GM12878 (cell line): ENCODE data around the gene RPS28. TPM values are rescaled to one million over a fixed set of nuclear protein-coding genes. Genes with fewer than 3 reads are reported as not detected.

Experiments
- ATAC-seq: fragments of 200-7000 bp; cut with Tn5 transposase; 3 replicates; pipeline ENCODE4 v1.9.1; 2020; ENCODE audit warnings: mild to moderate bottlenecking, moderate library complexity
- BruUV-seq: library from RNA; stranded (reverse); fragments of 400-500 nt; replicated peaks from 2 replicates; lab custom pipeline; 2021; lab: Mats Ljungman, UMichigan
- CTCF ChIA-PET: fragments of 300-600 bp; sonication (Branson Sonifier 250); formaldehyde crosslinking; extraction: SDS; loops from one replicate; lab custom pipeline; 2021; ENCODE audit warnings: inconsistent platforms; lab: Yijun Ruan, JAX
- POLR2A ChIA-PET: fragments of 350-600 bp; formaldehyde crosslinking; extraction: SDS; loops from one replicate; lab custom pipeline; 2021; ENCODE audit warnings: inconsistent platforms; lab: Charles Lee
- RAD21 ChIA-PET: fragments of 300-600 bp; sonication (Branson Sonifier 250); formaldehyde crosslinking; loops from one replicate; lab custom pipeline; 2023; ENCODE audit warnings: antibody characterized with exemption; ENCODE audit not compliant: unreplicated experiment; lab: Charles Lee
- SMC1A ChIA-PET: fragments of 300-600 bp; sonication (Branson Sonifier 250); formaldehyde crosslinking; loops from one replicate; lab custom pipeline; 2023; ENCODE audit not compliant: unreplicated experiment, uncharacterized antibody; lab: Charles Lee
- DNase-seq: peaks from one replicate; pipeline ENCODE4 v3.0.0-alpha.2; 2011; ENCODE audit warnings: low read depth, low spot score
- FAIRE-seq: peaks from 3 replicates; lab custom pipeline; 2011; peaks lifted over from hg19 to GRCh38; lab: Jason Lieb, UNC
- H2AFZ ChIP-seq: 2 replicates; pipeline ENCODE4 v1.6.0; 2011; ENCODE audit warnings: low read depth, low read length, control low read depth; ENCODE audit not compliant: control insufficient read depth
- H3K27ac ChIP-seq: 2 replicates; pipeline ENCODE4 v1.5.1; 2011; ENCODE audit warnings: control low read depth; ENCODE audit not compliant: control insufficient read depth, insufficient read depth
- H3K27me3 ChIP-seq, 2 experiments: replicated peaks in 1 of 2; 2 replicates each; pipeline versions ENCODE4 v1.6.0 to v1.6.1; 2011; ENCODE audit warnings: low read length in 1 of 2; ENCODE audit not compliant: control insufficient read depth in 2 of 2, insufficient read depth in 2 of 2
- H3K36me3 ChIP-seq, 2 experiments: 2 replicates each; pipeline ENCODE4 v1.5.1; 2011; ENCODE audit warnings: low read length in 1 of 2; ENCODE audit not compliant: control insufficient read depth in 2 of 2, insufficient read depth in 2 of 2
- H3K4me1 ChIP-seq: 2 replicates; pipeline ENCODE4 v1.6.1; 2011; ENCODE audit warnings: mild to moderate bottlenecking, low read length, moderate library complexity, mixed read lengths; ENCODE audit not compliant: control insufficient read depth, insufficient read depth
- H3K4me2 ChIP-seq: 2 replicates; pipeline ENCODE4 v1.6.0; 2011; ENCODE audit warnings: control low read depth; ENCODE audit not compliant: control insufficient read depth, insufficient read depth
- H3K4me3 ChIP-seq: fragments of 200-600 bp; sonication (generic); 2 replicates; pipeline ENCODE4 v1.5.1; 2016
- H3K79me2 ChIP-seq: 2 replicates; pipeline ENCODE4 v1.6.0; 2011; ENCODE audit warnings: low read length; ENCODE audit not compliant: control insufficient read depth, insufficient read depth
- H3K9ac ChIP-seq: 2 replicates; pipeline ENCODE4 v1.8.0; 2011; ENCODE audit warnings: low read length, control low read depth, mixed read lengths; ENCODE audit not compliant: control insufficient read depth, insufficient read depth
- H3K9me3 ChIP-seq: replicated peaks from 3 replicates; pipeline ENCODE4 v1.5.1; 2011; ENCODE audit warnings: mild to moderate bottlenecking, low read length; ENCODE audit not compliant: control insufficient read depth, insufficient read depth
- H4K20me1 ChIP-seq: 2 replicates; pipeline ENCODE4 v1.6.0; 2011; ENCODE audit not compliant: control insufficient read depth, insufficient read depth
- IKZF2 ChIP-seq, 2 experiments: fragments of 450-650 bp; IDR thresholded peaks; 2 replicates each; pipeline ENCODE4 v1.6.1; 2017; ENCODE audit warnings: mild to moderate bottlenecking in 2 of 2, moderate library complexity in 2 of 2
- NR2C2 ChIP-seq: IDR thresholded peaks from 2 replicates; pipeline ENCODE4 v1.6.1; 2011; ENCODE audit warnings: borderline replicate concordance, low read depth; ENCODE audit not compliant: control insufficient read depth, insufficient read length
- NR2F1 ChIP-seq: fragments of 450-650 bp; conservative IDR thresholded peaks from 2 replicates; pipeline ENCODE4 v1.6.1; 2017; ENCODE audit warnings: mild to moderate bottlenecking
- NRF1 ChIP-seq: conservative IDR thresholded peaks from 2 replicates; pipeline ENCODE4 v1.6.1; 2011; ENCODE audit warnings: mild to moderate bottlenecking, low read depth, low read length, improper control_type of control experiment
- PAX8 ChIP-seq: fragments of 450-650 bp; IDR thresholded peaks from 2 replicates; pipeline ENCODE4 v1.6.1; 2017; ENCODE audit warnings: mild to moderate bottlenecking, moderate library complexity
- POLR2A ChIP-seq: IDR thresholded peaks from 2 replicates; pipeline ENCODE4 v1.6.1; 2011; ENCODE audit warnings: low read depth, mild to moderate bottlenecking, low read length
- RFX5 ChIP-seq: IDR thresholded peaks from 2 replicates; pipeline ENCODE4 v1.6.1; 2011; ENCODE audit warnings: low read depth, low read length, improper control_type of control experiment
- SRF ChIP-seq, 2 experiments: IDR thresholded peaks; 2 replicates each; pipeline ENCODE4 v1.6.1; 2011; ENCODE audit warnings: low read depth in 2 of 2, low read length in 2 of 2, mild to moderate bottlenecking in 1 of 2, moderate library complexity in 1 of 2
- WGBS: methylation state at CpG from one replicate; pipeline ENCODE4 v1.1.6; 2016; ENCODE audit warnings: low lambda C conversion rate; ENCODE audit not compliant: insufficient replicate concordance, insufficient coverage; ENCODE audit errors: missing lambda C conversion rate; 5-methylcytosine and 5-hydroxymethylcytosine counted together
- in situ Hi-C: fragments of 300-500 bp; cut with MboI; formaldehyde crosslinking; loops from 9 replicates; pipeline ENCODE4 v1.14.3; 2018; ENCODE audit warnings: mixed read lengths
- intact Hi-C: fragments of 100-400 bp; cut with micrococcal nuclease; formaldehyde crosslinking; loops from one replicate; pipeline ENCODE4 v1.14.2; 2022; ENCODE audit not compliant: unreplicated experiment
- polyA plus RNA-seq, 11 experiments: library from polyadenylated mRNA; depleted of rRNA in 4 of 11; unstranded in 6 of 11; stranded (reverse) in 5 of 11; fragments of >200 nt; fragmentation: Nextera tagmentation in 4 of 11; fragmentation: Illumina TruSeq in 1 of 11; extraction: Ambion mirVana in 4 of 11; extraction: Trizol in 1 of 11; gene quantifications; 1 replicate in 1 of 11; 2 replicates in 10 of 11; pipeline versions ENCODE4 v1.2.1 to v1.2.3, GENCODE V29; 2011 to 2016; ENCODE audit warnings: inconsistent platforms in 2 of 11, missing spikeins in 2 of 11, low read depth in 1 of 11
- total RNA-seq, 4 experiments: library from RNA; depleted of rRNA in 3 of 4; stranded (reverse); fragments of >200 nt in 3 of 4; fragmentation: Illumina TruSeq in 1 of 4; extraction: Trizol in 1 of 4; gene quantifications; 2 replicates each; pipeline versions ENCODE4 v1.2.1 to v1.2.3, GENCODE V29; 2013 to 2021
- TF ChIP-seq, protein P1 (sequence below): fragments of 450-650 bp; IDR thresholded peaks from 2 replicates; pipeline ENCODE4 v1.6.1; 2017; ENCODE audit warnings: mild to moderate bottlenecking, moderate library complexity
- TF ChIP-seq, protein P2 (sequence below): fragments of 450-650 bp; IDR thresholded peaks from 2 replicates; pipeline ENCODE4 v1.6.1; 2018; ENCODE audit warnings: mild to moderate bottlenecking, low read depth, moderate library complexity; ENCODE audit not compliant: partially characterized antibody

RPS28 gene
- total and polyA plus RNA-seq, 10 of the 15 experiments (the other 5 are each of a cell fraction or from before 2014, with no cell fraction given) = 422 to 3,905 (median 1,580) TPM

GRCh38 chr19:8360196-8360595 lies 38.9 kb downstream of the RPS28 start:
- no peak overlapping the region for H3K4me3 ChIP-seq
- H3K36me3 ChIP-seq = no peaks in the 10 kb centered on the region
- ChIA-PET POLR2A (no interaction called here), CTCF (interaction anchor here (0.6 kb wide), 1 partner anchor 39 kb away, joined by 3 read pairs; no protein-coding TSS in a partner anchor), RAD21 (no interaction called here), SMC1A (no interaction called here)
- no peaks in the 10 kb centered on the region for H3K4me1 ChIP-seq
- in situ Hi-C loops (no loop called here), intact Hi-C loops (no loop called here)
- H3K27me3 ChIP-seq = peaks cover 0 to 6% of the 10 kb centered on the region in 2 experiments; a peak in 2 of 4 replicates
- BruUV-seq = no TSS peak
- no peak overlapping the region for H3K27ac ChIP-seq
- no peak overlapping the region for H3K4me2 ChIP-seq
- no peaks in the 10 kb centered on the region; the same call in 2 of the 3 replicates for H3K9me3 ChIP-seq
- DNase-seq = no peak
- no peak for FAIRE-seq
- 77% methylated on average over 8 of the region's 8 CpGs for WGBS
- no peak overlapping the region for H2AFZ ChIP-seq
- ATAC-seq = no peak
- TF ChIP-seq, protein P1, sequence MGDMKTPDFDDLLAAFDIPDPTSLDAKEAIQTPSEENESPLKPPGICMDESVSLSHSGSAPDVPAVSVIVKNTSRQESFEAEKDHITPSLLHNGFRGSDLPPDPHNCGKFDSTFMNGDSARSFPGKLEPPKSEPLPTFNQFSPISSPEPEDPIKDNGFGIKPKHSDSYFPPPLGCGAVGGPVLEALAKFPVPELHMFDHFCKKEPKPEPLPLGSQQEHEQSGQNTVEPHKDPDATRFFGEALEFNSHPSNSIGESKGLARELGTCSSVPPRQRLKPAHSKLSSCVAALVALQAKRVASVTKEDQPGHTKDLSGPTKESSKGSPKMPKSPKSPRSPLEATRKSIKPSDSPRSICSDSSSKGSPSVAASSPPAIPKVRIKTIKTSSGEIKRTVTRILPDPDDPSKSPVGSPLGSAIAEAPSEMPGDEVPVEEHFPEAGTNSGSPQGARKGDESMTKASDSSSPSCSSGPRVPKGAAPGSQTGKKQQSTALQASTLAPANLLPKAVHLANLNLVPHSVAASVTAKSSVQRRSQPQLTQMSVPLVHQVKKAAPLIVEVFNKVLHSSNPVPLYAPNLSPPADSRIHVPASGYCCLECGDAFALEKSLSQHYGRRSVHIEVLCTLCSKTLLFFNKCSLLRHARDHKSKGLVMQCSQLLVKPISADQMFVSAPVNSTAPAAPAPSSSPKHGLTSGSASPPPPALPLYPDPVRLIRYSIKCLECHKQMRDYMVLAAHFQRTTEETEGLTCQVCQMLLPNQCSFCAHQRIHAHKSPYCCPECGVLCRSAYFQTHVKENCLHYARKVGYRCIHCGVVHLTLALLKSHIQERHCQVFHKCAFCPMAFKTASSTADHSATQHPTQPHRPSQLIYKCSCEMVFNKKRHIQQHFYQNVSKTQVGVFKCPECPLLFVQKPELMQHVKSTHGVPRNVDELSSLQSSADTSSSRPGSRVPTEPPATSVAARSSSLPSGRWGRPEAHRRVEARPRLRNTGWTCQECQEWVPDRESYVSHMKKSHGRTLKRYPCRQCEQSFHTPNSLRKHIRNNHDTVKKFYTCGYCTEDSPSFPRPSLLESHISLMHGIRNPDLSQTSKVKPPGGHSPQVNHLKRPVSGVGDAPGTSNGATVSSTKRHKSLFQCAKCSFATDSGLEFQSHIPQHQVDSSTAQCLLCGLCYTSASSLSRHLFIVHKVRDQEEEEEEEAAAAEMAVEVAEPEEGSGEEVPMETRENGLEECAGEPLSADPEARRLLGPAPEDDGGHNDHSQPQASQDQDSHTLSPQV = no peak
- TF ChIP-seq NR2F1 (no peak), POLR2A (no peak), PAX8 (no peak), NRF1 (no peak), RFX5 (no peak), NR2C2 (no peak), IKZF2 (IDR thresholded peaks at IDR 0.05) (no peak), SRF (IDR thresholded peaks at IDR 0.05; ENCODE audit: low read depth in 2 of 2, low read length in 2 of 2) (no peak)
- TF ChIP-seq, protein P2, sequence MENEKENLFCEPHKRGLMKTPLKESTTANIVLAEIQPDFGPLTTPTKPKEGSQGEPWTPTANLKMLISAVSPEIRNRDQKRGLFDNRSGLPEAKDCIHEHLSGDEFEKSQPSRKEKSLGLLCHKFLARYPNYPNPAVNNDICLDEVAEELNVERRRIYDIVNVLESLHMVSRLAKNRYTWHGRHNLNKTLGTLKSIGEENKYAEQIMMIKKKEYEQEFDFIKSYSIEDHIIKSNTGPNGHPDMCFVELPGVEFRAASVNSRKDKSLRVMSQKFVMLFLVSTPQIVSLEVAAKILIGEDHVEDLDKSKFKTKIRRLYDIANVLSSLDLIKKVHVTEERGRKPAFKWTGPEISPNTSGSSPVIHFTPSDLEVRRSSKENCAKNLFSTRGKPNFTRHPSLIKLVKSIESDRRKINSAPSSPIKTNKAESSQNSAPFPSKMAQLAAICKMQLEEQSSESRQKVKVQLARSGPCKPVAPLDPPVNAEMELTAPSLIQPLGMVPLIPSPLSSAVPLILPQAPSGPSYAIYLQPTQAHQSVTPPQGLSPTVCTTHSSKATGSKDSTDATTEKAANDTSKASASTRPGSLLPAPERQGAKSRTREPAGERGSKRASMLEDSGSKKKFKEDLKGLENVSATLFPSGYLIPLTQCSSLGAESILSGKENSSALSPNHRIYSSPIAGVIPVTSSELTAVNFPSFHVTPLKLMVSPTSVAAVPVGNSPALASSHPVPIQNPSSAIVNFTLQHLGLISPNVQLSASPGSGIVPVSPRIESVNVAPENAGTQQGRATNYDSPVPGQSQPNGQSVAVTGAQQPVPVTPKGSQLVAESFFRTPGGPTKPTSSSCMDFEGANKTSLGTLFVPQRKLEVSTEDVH = no peak
- no peaks in the 10 kb centered on the region for H3K79me2 ChIP-seq
- no peaks in the 10 kb centered on the region for H4K20me1 ChIP-seq
- no peak overlapping the region for H3K9ac ChIP-seq
